ENCODE data around the gene ZNF132. TPM values are rescaled to one million over a fixed set of nuclear protein-coding genes. Genes with fewer than 3 reads are reported as not detected.
A peak's percentile ranks its signal among the peaks of the same experiment; 100 is the strongest.

ZNF132 gene
- total and polyA plus RNA-seq, 9 of the 15 experiments (the other 6 are each of a cell fraction or from before 2014, with no cell fraction given): 0.03 to 0.42 (median 0.10) TPM; not detected in 5

DNA sequence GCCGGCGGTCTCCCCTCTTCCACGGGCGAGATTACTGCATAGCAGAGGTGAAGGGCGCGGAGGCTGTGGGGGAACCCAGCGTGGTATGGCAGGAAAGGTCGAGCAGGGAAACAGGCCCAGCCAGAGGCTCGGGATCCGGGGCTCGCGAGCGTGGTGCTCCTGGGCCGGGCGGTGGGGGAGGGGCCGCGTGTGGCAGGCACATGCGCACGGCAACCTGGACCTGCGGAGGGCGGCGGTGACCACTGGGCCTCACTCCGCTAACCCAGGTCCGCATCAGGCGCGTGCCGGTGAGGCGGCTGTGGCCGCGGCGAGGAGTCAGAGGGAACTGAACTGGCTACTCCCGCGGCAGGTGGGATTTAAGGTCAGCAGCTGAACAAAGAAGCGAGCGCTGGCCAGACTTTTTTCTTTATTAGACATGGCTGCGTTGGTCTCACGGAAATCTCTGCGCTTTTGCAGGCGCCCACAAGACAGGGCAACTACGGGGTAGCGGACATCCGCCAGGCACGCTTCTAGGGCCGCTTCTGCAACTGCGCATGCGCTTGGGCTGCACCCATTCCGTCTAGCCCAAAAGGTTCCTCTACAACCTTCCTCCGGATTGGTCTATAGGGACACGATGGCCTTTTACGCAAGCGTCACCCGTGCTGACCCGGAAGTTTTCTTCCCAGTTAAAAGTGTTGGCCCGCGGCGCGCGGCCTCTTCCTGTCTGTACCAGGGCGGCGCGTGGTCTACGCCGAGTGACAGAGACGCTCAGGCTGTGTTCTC, 53.2 kb downstream of the ZNF132 start, which contains the start of gene RPS5 (continued):
- TF ChIP-seq MYBL2 (IDR thresholded peaks at IDR 0.05; ENCODE audit: low read depth) (no peak), MYBL2 (CRISPR knock-in tag; IDR thresholded peaks at IDR 0.05; ENCODE audit: borderline replicate concordance) (no peak), BHLHE40 (IDR thresholded peaks at IDR 0.05; ENCODE audit: low read length) (peak; percentile 93), HDAC2 (IDR thresholded peaks at IDR 0.05) (peak; percentile 71; the same call in 1 of the 2 replicates), SP2 (IDR thresholded peaks at IDR 0.05; ENCODE audit: extremely low read depth, low read depth, low read length, poor library complexity, severe bottlenecking) (no peak), MAFK (IDR thresholded peaks at IDR 0.05; ENCODE audit: low read length) (no peak), ZBTB8A (IDR thresholded peaks at IDR 0.05; ENCODE audit: partially characterized antibody) (no peak), JUNB (CRISPR knock-in tag; conservative IDR thresholded peaks at IDR 0.05) (no peak), EP300 (IDR thresholded peaks at IDR 0.05; ENCODE audit: low read length) (peak; percentile 27; the same call in 1 of the 2 replicates), ZBTB43 (CRISPR knock-in tag; IDR thresholded peaks at IDR 0.05) (no peak), MIER1 (IDR thresholded peaks at IDR 0.05; ENCODE audit: low read depth) (no peak), ESRRA (IDR thresholded peaks at IDR 0.05; ENCODE audit: borderline replicate concordance, low read depth) (no peak; the same call in 1 of the 2 replicates), GTF2A2 (tag; IDR thresholded peaks at IDR 0.05) (no peak), CEBPB (tag; IDR thresholded peaks at IDR 0.05) (peak; percentile 80), FOXM1 (IDR thresholded peaks at IDR 0.05; ENCODE audit: low read depth) (no peak), FOXM1 (CRISPR knock-in tag; IDR thresholded peaks at IDR 0.05; ENCODE audit: low read depth) (peak; percentile 95; the same call in 1 of the 2 replicates), PHF21A (IDR thresholded peaks at IDR 0.05; ENCODE audit: borderline replicate concordance, low read depth) (no peak; the same call in 1 of the 2 replicates), CTBP1 (IDR thresholded peaks at IDR 0.05; ENCODE audit: borderline replicate concordance) (peak; percentile 36; the same call in 1 of the 2 replicates), ZEB2 (IDR thresholded peaks at IDR 0.05) (no peak), PRPF4 (IDR thresholded peaks at IDR 0.05; ENCODE audit: insufficient read depth, low read depth, low read length, poor library complexity, severe bottlenecking) (peak; percentile 23), TBP (optimal IDR thresholded peaks at IDR 0.05; ENCODE audit: low read depth, low read length) (peak; percentile 99)
- TF ChIP-seq, protein P1, sequence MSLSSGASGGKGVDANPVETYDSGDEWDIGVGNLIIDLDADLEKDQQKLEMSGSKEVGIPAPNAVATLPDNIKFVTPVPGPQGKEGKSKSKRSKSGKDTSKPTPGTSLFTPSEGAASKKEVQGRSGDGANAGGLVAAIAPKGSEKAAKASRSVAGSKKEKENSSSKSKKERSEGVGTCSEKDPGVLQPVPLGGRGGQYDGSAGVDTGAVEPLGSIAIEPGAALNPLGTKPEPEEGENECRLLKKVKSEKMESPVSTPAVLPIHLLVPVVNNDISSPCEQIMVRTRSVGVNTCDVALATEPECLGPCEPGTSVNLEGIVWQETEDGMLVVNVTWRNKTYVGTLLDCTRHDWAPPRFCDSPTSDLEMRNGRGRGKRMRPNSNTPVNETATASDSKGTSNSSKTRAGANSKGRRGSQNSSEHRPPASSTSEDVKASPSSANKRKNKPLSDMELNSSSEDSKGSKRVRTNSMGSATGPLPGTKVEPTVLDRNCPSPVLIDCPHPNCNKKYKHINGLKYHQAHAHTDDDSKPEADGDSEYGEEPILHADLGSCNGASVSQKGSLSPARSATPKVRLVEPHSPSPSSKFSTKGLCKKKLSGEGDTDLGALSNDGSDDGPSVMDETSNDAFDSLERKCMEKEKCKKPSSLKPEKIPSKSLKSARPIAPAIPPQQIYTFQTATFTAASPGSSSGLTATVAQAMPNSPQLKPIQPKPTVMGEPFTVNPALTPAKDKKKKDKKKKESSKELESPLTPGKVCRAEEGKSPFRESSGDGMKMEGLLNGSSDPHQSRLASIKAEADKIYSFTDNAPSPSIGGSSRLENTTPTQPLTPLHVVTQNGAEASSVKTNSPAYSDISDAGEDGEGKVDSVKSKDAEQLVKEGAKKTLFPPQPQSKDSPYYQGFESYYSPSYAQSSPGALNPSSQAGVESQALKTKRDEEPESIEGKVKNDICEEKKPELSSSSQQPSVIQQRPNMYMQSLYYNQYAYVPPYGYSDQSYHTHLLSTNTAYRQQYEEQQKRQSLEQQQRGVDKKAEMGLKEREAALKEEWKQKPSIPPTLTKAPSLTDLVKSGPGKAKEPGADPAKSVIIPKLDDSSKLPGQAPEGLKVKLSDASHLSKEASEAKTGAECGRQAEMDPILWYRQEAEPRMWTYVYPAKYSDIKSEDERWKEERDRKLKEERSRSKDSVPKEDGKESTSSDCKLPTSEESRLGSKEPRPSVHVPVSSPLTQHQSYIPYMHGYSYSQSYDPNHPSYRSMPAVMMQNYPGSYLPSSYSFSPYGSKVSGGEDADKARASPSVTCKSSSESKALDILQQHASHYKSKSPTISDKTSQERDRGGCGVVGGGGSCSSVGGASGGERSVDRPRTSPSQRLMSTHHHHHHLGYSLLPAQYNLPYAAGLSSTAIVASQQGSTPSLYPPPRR (CRISPR knock-in tag; IDR thresholded peaks at IDR 0.05; ENCODE audit: borderline replicate concordance): no peak
- TF ChIP-seq, protein P2, sequence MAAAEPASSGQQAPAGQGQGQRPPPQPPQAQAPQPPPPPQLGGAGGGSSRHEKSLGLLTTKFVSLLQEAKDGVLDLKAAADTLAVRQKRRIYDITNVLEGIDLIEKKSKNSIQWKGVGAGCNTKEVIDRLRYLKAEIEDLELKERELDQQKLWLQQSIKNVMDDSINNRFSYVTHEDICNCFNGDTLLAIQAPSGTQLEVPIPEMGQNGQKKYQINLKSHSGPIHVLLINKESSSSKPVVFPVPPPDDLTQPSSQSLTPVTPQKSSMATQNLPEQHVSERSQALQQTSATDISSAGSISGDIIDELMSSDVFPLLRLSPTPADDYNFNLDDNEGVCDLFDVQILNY (CRISPR knock-in tag; IDR thresholded peaks at IDR 0.05): no peak

Data from K562 (cell line).